Panc1 (cell line): ENCODE data around the gene RDX. TPM values are rescaled to one million over a fixed set of nuclear protein-coding genes. Genes with fewer than 3 reads are reported as not detected.

Experiments
- ATAC-seq: fragments of 200-7000 bp; cut with Tn5 transposase; 2 replicates; pipeline ENCODE4 v1.9.1; 2020; ENCODE audit warnings: mild to moderate bottlenecking, moderate library complexity
- BruUV-seq: library from RNA; stranded (reverse); fragments of 400-500 nt; replicated peaks from 2 replicates; lab custom pipeline; 2021; lab: Mats Ljungman, UMichigan
- CTCF ChIA-PET: fragments of 300-600 bp; sonication (Branson Sonifier 250); formaldehyde crosslinking; loops from one replicate; lab custom pipeline; 2022; ENCODE audit warnings: antibody characterized with exemption; lab: Charles Lee
- POLR2A ChIA-PET: fragments of 300-600 bp; sonication (Branson Sonifier 250); formaldehyde crosslinking; loops from one replicate; lab custom pipeline; 2022; ENCODE audit warnings: antibody characterized with exemption; lab: Charles Lee
- DNase-seq: peaks from one replicate; pipeline ENCODE4 v3.0.0-alpha.2; 2010; ENCODE audit warnings: low read depth, low spot score
- H3K27ac ChIP-seq: 2 replicates; pipeline ENCODE4 v1.5.1; 2011; ENCODE audit warnings: mild to moderate bottlenecking, low read length, inconsistent platforms
- H3K27me3 ChIP-seq: fragments of 200-500 bp; sonication (Bioruptor generic); 2 replicates; pipeline ENCODE4 v1.6.0; 2014; ENCODE audit warnings: low read length, inconsistent platforms; ENCODE audit not compliant: control insufficient read depth, insufficient read depth
- H3K36me3 ChIP-seq: fragments of 200-500 bp; sonication (Bioruptor generic); 2 replicates; pipeline ENCODE4 v1.5.1; 2014; ENCODE audit warnings: inconsistent platforms, mild to moderate bottlenecking, low read length, moderate library complexity; ENCODE audit not compliant: control insufficient read depth, insufficient read depth
- H3K4me1 ChIP-seq: 2 replicates; pipeline ENCODE4 v1.5.1; 2011; ENCODE audit warnings: inconsistent platforms, mild to moderate bottlenecking, low read length, moderate library complexity; ENCODE audit not compliant: control insufficient read depth, insufficient read depth
- H3K4me3 ChIP-seq, 2 experiments: 2 replicates each; pipeline ENCODE4 v1.5.1; 2011 to 2012; ENCODE audit warnings: low read depth in 2 of 2, low read length in 2 of 2, mild to moderate bottlenecking in 2 of 2, inconsistent platforms in 1 of 2, moderate library complexity in 1 of 2
- H3K9me3 ChIP-seq: fragments of 200-500 bp; sonication (Bioruptor generic); 2 replicates; pipeline ENCODE4 v1.5.1; 2014; ENCODE audit warnings: low read depth, mild to moderate bottlenecking, inconsistent platforms, low read length, moderate library complexity; ENCODE audit not compliant: control insufficient read depth, insufficient read depth
- POLR2AphosphoS5 ChIP-seq: IDR thresholded peaks from 2 replicates; pipeline ENCODE4 v1.6.1; 2012; ENCODE audit warnings: mild to moderate bottlenecking, low read depth, low read length, moderate library complexity
- SIN3A ChIP-seq: IDR thresholded peaks from 2 replicates; pipeline ENCODE4 v1.6.1; 2012; ENCODE audit warnings: low read depth, mild to moderate bottlenecking, low read length, moderate library complexity, borderline replicate concordance; ENCODE audit not compliant: insufficient read depth
- TCF7L2 ChIP-seq: IDR thresholded peaks from 2 replicates; pipeline ENCODE4 v1.6.1; 2011; ENCODE audit warnings: mild to moderate bottlenecking, low read depth, low read length, inconsistent platforms
- in situ Hi-C: cut with HindIII; loops from 2 replicates; pipeline ENCODE4 v1.10.0; 2016; ENCODE audit warnings: low sequenced_read_pairs, low pct_unique_long_range_greater_than_20kb
- intact Hi-C: fragments of 100-400 bp; cut with micrococcal nuclease; formaldehyde crosslinking; loops from one replicate; pipeline ENCODE4 v1.10.0; 2022; ENCODE audit not compliant: unreplicated experiment
- total RNA-seq: library from RNA; stranded (reverse); gene quantifications from one replicate; pipeline ENCODE4 v1.2.1, GENCODE V29; 2021; ENCODE audit not compliant: unreplicated experiment
- TF ChIP-seq, protein P1 (sequence below): fragments of 450-650 bp; IDR thresholded peaks from 2 replicates; pipeline ENCODE4 v1.5.1; 2017; ENCODE audit warnings: mild to moderate bottlenecking
- TF ChIP-seq, protein P2 (sequence below), 2 experiments: IDR thresholded peaks; 2 replicates each; pipeline ENCODE4 v1.6.1; 2011 to 2012; ENCODE audit warnings: low read depth in 2 of 2, control low read depth in 1 of 2, low read length in 1 of 2, mild to moderate bottlenecking in 1 of 2, moderate library complexity in 1 of 2; ENCODE audit not compliant: insufficient read depth in 1 of 2

RDX gene
- total RNA-seq, 1 experiment from 2014 or later: 200 TPM

DNA sequence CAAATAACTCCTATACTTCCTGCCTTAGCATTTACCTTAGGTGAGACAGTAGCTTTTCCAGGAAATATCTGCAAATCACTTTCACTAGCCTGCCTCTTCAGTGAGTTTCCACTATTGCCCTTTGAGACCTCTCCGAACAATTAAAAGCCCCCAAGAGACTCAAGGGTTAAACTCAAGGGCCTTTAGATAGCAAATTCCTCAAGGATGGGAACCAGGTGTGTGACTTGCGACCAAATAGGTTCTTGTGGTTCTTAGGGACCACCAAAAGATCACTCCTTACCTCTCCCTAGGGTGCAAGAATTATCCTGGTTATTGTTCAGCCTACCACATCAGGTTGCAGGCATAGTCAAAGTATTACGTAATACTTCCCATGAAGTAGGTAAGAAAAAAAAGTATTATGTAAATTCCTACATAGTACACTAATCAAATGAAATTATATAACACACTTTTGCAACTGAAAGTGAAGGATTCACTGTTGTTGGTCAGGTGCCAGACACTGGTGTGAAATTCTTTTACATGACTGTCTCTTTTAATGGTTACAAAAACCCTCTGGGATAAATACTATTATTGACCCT lies 1.4 kb upstream of the RDX start:
- Histone ChIP-seq H3K4me3 (no peak overlapping the region), H3K4me1 (peaks cover 28% of the 10 kb centered on the region), H3K27ac (peak overlapping the region; percentile 98)

DNA sequence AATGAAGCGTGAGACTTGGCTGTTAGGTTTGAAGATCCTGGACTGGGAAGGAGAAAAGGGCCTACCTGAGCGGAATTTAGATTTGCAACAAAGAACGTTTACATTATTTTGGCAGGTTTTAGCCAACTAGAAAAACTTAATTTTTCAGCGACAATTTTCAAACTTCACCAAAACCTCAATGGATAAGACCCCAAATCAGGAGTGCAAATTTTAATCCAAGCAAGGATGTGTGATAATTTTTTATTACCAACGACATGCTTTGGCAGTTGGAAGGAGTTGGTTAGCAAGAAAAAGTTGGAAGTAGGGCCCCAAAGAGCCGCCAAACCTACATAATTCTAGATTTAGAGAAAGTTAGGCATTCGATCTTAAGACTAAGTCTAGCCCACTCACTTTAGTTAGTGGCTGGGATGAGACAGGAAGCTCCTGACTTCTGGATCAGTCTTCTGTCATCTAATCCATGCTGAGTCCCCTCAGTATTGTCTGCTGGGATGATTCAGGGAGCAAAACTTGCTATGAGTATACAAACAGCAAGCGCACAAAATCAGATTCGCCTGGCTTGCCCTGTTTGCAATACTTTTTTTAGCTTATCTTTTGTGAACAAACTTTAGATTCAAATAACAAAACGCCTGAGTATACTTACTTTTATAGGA lies 787 bp upstream of the RDX start:
- TSS peak; percentile 83 for BruUV-seq
- TF ChIP-seq POLR2AphosphoS5 (no peak; the same call in 1 of the 2 replicates), SIN3A (no peak), TCF7L2 (no peak)
- TF ChIP-seq, protein P1, sequence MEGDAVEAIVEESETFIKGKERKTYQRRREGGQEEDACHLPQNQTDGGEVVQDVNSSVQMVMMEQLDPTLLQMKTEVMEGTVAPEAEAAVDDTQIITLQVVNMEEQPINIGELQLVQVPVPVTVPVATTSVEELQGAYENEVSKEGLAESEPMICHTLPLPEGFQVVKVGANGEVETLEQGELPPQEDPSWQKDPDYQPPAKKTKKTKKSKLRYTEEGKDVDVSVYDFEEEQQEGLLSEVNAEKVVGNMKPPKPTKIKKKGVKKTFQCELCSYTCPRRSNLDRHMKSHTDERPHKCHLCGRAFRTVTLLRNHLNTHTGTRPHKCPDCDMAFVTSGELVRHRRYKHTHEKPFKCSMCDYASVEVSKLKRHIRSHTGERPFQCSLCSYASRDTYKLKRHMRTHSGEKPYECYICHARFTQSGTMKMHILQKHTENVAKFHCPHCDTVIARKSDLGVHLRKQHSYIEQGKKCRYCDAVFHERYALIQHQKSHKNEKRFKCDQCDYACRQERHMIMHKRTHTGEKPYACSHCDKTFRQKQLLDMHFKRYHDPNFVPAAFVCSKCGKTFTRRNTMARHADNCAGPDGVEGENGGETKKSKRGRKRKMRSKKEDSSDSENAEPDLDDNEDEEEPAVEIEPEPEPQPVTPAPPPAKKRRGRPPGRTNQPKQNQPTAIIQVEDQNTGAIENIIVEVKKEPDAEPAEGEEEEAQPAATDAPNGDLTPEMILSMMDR: no peak
- TF ChIP-seq, protein P2, sequence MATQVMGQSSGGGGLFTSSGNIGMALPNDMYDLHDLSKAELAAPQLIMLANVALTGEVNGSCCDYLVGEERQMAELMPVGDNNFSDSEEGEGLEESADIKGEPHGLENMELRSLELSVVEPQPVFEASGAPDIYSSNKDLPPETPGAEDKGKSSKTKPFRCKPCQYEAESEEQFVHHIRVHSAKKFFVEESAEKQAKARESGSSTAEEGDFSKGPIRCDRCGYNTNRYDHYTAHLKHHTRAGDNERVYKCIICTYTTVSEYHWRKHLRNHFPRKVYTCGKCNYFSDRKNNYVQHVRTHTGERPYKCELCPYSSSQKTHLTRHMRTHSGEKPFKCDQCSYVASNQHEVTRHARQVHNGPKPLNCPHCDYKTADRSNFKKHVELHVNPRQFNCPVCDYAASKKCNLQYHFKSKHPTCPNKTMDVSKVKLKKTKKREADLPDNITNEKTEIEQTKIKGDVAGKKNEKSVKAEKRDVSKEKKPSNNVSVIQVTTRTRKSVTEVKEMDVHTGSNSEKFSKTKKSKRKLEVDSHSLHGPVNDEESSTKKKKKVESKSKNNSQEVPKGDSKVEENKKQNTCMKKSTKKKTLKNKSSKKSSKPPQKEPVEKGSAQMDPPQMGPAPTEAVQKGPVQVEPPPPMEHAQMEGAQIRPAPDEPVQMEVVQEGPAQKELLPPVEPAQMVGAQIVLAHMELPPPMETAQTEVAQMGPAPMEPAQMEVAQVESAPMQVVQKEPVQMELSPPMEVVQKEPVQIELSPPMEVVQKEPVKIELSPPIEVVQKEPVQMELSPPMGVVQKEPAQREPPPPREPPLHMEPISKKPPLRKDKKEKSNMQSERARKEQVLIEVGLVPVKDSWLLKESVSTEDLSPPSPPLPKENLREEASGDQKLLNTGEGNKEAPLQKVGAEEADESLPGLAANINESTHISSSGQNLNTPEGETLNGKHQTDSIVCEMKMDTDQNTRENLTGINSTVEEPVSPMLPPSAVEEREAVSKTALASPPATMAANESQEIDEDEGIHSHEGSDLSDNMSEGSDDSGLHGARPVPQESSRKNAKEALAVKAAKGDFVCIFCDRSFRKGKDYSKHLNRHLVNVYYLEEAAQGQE (IDR thresholded peaks at IDR 0.05; ENCODE audit: insufficient read depth in 1 of 2, low read depth in 2 of 2, low read length in 1 of 2): no peak
- POLR2A ChIA-PET: no interaction called here
- H3K27me3 ChIP-seq: no peaks in the 10 kb centered on the region
- intact Hi-C loops: loop anchor here (5.0 kb wide), 1 partner anchor 135 kb away; no protein-coding TSS in a partner anchor
- DNase-seq (no peak), ATAC-seq (no peak)
- in situ Hi-C loops: no loop called here
- no peaks in the 10 kb centered on the region; the same call in 1 of the 2 replicates for H3K36me3 ChIP-seq
- H3K9me3 ChIP-seq: no peaks in the 10 kb centered on the region
- peak overlapping the region; percentile 51 to 86 for H3K4me3 ChIP-seq
- CTCF ChIA-PET: interaction anchor here (0.5 to 1.1 kb wide), 3 partner anchors 8 to 80 kb away, joined by 3 to 5 read pairs (median 3); no protein-coding TSS in a partner anchor
- H3K27ac ChIP-seq: peak overlapping the region; percentile 98
- peaks cover 33% of the 10 kb centered on the region for H3K4me1 ChIP-seq

More for the DNA sequence above, 1.4 kb upstream of the RDX start:
- Histone ChIP-seq H3K36me3 (no peaks in the 10 kb centered on the region; the same call in 1 of the 2 replicates), H3K9me3 (no peaks in the 10 kb centered on the region), H3K27me3 (no peaks in the 10 kb centered on the region)
- intact Hi-C loops: loop anchor here (5.0 kb wide), 1 partner anchor 134 kb away; no protein-coding TSS in a partner anchor
- CTCF ChIA-PET: interaction anchor here (0.6 to 1.1 kb wide), 2 partner anchors 9 to 79 kb away, joined by 3 read pairs; no protein-coding TSS in a partner anchor
- POLR2A ChIA-PET: no interaction called here
- in situ Hi-C loops: no loop called here
- DNase-seq (no peak), ATAC-seq (no peak)
- no peak for TF ChIP-seq POLR2AphosphoS5
- TF ChIP-seq, protein P1: no peak
- TF ChIP-seq, protein P2 (IDR thresholded peaks at IDR 0.05; ENCODE audit: insufficient read depth in 1 of 2, low read depth in 2 of 2, low read length in 1 of 2): no peak
- no peak for TF ChIP-seq TCF7L2
- no peak for TF ChIP-seq SIN3A
- no TSS peak for BruUV-seq
